Breast epithelium (tissue), 3 donors: Measurements from ENCODE around the gene SMPDL3B.

Experiments used
- CTCF ChIP-seq, 3 donors: fragments of 450-650 bp; IDR thresholded peaks; one replicate each; pipeline ENCODE4 v1.5.1; 2016 to 2017; ENCODE audit warnings: antibody characterized with exemption in 3 of 3, mild to moderate bottlenecking in 3 of 3, moderate library complexity in 3 of 3
- POLR2A ChIP-seq: fragments of 450-650 bp; IDR thresholded peaks from one replicate; pipeline ENCODE4 v1.6.1; 2016; ENCODE audit warnings: antibody characterized with exemption, mild to moderate bottlenecking, moderate library complexity
- POLR2AphosphoS5 ChIP-seq, 3 donors: sonication (generic); formaldehyde crosslinking; IDR thresholded peaks; one replicate each; pipeline ENCODE4 v1.6.1; 2017; ENCODE audit warnings: antibody characterized with exemption in 3 of 3

GRCh38 chr1:27990920-27991537 lies 56.2 kb downstream of the SMPDL3B start:
- no peak for TF ChIP-seq POLR2A
- TF ChIP-seq CTCF (IDR thresholded peaks at IDR 0.05), result no peak
- no peak for TF ChIP-seq POLR2AphosphoS5 (IDR thresholded peaks at IDR 0.05)
